D721Med (cell line): ENCODE data around the gene AKIP1.

Experiments
- DNase-seq: peaks from one replicate; pipeline ENCODE4 v3.0.0; 2011; ENCODE audit warnings: low spot score; ENCODE audit not compliant: insufficient read length
- FAIRE-seq: peaks from 2 replicates; lab custom pipeline; 2011; peaks lifted over from hg19 to GRCh38; lab: Jason Lieb, UNC
- TF ChIP-seq, protein P1 (sequence below): IDR thresholded peaks from 2 replicates; pipeline ENCODE4 v1.5.1; 2012; ENCODE audit warnings: mild to moderate bottlenecking, control low read depth; ENCODE audit not compliant: insufficient read depth; ENCODE audit errors: missing control alignments

AKIP1 gene

DNA sequence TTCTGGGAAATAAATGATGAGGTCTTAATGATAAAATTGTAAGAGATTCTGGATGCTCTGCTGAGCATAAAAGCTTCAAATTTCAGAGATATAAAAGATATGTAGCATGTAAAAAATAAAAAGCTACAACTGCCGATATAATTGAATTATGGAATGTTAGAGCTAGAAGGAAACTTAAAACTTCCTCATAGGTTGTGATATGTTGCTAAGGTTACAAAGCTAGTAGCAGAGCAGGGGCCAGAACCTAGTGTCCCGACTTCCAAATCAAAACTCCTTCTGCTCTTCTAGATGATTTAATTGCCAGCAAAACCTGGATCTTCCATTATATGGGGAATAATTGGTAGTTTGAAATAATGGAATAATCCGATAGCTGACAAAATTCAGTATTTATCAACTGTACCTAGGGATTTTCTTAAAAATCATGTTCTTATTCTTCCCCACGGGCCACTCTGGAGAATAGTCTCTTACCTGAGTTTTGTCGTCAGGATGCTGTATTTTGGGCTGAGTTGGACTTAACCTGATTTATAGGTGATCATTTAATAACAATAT is 31.6 kb downstream of the AKIP1 start, which contains the start of gene ASCL3:
Gene ASCL3, minus strand, starts transcription at position 499 of the 549 bp plus-strand sequence. CDS start 4,855 bp downstream, outside the sequence.
- TF ChIP-seq, protein P1, sequence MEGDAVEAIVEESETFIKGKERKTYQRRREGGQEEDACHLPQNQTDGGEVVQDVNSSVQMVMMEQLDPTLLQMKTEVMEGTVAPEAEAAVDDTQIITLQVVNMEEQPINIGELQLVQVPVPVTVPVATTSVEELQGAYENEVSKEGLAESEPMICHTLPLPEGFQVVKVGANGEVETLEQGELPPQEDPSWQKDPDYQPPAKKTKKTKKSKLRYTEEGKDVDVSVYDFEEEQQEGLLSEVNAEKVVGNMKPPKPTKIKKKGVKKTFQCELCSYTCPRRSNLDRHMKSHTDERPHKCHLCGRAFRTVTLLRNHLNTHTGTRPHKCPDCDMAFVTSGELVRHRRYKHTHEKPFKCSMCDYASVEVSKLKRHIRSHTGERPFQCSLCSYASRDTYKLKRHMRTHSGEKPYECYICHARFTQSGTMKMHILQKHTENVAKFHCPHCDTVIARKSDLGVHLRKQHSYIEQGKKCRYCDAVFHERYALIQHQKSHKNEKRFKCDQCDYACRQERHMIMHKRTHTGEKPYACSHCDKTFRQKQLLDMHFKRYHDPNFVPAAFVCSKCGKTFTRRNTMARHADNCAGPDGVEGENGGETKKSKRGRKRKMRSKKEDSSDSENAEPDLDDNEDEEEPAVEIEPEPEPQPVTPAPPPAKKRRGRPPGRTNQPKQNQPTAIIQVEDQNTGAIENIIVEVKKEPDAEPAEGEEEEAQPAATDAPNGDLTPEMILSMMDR = no peak
- FAIRE-seq (no peak), DNase-seq (no peak)

DNA sequence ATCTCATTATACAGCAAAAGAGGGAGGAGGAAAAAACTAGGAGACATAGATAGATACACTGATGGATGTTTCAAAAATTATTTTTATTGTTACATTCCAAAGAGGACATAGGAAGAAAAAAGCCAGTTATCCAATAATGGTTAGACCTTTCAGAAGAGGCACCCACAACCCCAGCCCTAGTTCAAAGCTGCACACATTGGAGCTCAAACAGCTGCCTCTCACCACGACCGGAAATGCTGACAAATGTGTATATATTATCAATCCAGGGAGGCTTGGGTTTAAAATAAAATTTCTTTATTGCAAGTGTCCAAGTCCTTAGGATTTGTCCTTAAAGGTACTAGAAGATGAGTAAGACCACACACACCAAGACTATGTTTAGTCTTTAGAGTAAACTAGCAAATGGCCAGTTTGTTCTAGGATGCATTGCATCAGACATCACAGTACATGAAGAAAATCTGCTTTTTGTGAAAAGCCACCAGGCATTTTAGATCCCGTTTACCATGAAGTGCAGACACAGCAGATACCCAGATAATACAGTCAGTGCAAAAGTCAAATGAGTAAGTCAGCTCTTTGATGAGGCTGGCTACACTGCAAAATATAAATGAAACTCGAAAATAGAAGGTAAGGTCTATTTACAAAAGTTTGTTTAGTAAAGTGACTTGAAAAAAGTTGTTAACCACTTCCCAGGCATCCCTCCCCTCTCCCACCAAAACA is 36.4 kb downstream of the AKIP1 start:
- TF ChIP-seq, protein P1 = no peak
- DNase-seq (no peak), FAIRE-seq (no peak)

DNA sequence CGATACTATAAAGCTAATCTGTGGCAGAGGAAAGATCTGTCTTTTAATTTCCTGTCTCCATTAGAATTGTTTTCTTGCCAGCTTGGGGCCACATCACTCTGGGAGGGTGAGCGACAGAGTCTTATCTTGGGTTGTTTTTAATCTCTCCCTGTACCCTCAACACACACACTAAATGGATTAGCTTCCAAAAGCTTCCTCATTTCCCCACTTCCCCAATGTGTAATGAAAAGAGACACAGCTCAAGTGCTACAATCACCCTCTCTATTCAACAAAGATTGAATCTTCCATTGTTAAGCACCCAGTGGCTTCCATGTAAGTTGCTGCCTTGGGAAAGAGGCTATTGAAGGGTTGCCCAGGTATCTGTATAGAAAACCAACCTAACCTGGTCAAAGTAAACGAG is 37.9 kb downstream of the AKIP1 start:
- TF ChIP-seq, protein P1 = no peak
- FAIRE-seq = no peak
- DNase-seq = no peak

DNA sequence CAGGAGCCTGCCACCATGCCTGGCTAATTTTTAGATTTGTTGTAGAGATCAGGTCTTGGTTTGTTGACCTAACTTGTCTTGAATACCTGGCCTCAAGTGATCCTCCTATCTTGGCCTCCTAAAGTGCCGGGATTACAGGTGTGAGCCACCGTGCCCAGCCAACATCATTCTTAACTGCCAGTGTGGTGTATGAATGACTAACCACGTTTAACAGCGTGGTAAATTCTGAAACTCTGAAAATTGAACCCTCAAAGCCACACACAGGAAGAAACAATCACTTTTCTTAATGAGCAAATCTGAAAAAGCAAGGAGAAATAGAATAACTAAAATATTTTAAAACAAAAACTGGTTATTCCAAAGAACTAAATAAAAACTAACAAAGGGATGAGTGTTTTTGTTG is 45.9 kb downstream of the AKIP1 start:
- FAIRE-seq = no peak
- DNase-seq = no peak
- TF ChIP-seq, protein P1 = no peak

DNA sequence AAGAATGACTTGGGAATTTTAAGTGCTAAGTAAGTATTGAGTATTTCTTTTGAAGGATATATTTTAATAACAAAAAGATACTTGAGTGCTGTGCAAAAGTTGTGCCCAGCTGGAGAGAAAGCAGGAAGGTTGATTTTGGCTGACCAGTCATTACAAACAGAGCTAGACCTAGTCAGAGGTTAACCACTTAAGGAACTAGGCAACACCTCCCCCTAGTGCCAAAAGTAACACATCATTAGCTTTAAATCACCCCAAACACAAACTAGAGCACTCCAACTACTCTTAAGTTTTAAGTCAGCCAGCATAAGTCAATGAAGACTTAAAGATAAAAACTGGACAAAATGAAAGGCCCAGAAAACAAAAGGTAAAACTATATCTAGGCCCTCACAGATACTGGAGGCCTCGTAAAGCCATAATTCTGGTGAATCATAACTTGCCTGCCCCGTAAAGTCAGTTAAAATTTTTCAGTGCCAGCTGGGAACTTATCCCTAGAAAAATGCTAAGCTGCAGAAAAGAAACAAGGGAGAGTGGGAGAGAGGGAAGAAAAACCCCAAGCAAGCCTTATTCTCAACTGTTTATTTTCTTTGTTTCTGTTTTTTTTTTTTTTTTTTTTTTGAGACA is 48.7 kb downstream of the AKIP1 start:
- no peak for FAIRE-seq
- TF ChIP-seq, protein P1 = peak; percentile 77
- DNase-seq = no peak

DNA sequence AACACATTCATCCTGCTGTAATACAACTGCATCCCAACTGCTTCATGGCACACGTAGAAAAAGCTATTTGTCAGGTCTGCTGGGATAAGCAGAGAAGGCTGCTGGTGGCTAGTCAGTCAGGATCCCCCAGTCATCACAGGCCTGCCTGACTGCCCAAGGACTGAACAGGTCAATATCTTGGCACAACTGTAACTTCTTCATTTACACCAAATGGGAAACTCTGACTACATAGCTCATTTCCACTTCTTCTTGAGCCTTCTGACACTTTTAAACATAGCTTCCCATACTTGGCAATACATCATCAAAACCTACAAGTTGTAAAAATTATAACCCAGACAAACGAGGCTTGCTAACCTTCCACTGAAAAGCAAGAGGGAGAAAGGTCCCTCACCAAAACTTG is 50.4 kb downstream of the AKIP1 start:
- TF ChIP-seq, protein P1 = no peak
- DNase-seq (no peak), FAIRE-seq (no peak)
